Parietal lobe (tissue), 1 donor: ENCODE measurements around the gene DNHD1. TPM values are rescaled to one million over a fixed set of nuclear protein-coding genes. Genes with fewer than 3 reads are reported as not detected.

Experiments used
- total RNA-seq: library from RNA; depleted of rRNA; stranded (reverse); fragments of >200 nt; gene quantifications from one replicate; pipeline ENCODE4 v1.2.3, GENCODE V29; 2014

Gene DNHD1, protein sequence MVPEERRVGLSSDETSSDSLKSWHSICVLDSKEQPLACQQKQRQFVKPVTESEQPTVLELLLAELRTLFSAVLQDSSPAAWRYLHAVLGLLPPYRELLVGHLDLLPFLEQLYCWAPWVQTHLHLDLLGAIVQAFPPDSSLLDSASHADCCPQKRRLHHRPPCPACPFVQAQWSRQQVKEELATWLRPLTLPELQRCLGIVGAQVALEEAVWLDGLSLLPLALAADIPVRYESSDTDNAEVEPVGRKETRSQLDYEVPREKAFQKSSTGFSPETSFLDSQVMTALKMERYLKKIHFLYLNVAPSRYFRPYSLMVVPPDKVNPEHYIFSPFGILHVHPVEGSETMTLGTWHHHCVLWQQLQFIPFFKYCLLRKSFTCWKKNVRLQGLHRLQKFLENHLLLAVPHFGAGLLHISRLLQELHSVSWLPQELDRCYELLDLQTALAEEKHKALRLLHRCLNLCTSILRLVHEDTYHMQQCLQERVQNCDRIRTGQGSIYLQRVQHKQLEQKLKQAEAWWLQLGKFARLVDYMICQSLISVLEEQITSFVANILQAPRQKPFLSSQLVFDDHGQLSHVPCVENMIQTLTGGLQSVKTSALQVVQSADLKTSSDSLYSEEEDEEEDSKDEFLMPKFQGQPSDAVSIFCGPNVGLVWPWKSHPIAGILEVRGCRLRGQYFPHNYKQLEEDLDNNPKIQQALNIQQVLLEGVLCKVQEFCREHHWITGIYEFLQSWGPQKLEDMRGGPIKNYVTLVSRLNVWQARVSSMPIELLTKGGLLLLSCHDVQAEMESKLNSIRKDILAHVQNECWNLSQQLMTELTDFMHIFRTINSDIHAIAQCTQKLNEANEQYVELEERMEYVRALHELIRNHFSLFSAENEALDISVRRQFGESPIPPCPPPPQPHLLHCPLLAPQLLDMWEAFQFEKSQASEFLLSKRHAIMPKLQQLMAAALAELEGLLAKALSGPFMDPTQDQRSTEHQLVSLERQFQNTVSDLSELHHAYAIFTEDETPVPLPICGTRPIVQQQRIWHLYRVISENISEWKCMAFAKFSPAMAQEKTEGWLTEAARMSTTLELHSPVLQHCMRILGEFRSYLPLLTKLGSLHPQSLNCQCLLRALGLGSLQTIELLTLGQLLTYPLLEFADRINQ (N-terminal part only)
- total RNA-seq: 18.5 TPM

GRCh38 chr11:6497069-6497839 lies at the start of gene DNHD1:
Gene DNHD1 (plus strand): TSS chr11:6497280. CDS start chr11:6498216, 936 bp downstream.

GRCh38 chr11:6473451-6474412 lies 23.3 kb upstream of the DNHD1 start, which contains the start of gene TRIM3:
Gene TRIM3 (minus strand): TSS chr11:6473941. CDS start chr11:6465695, 8,246 bp downstream.

DNA sequence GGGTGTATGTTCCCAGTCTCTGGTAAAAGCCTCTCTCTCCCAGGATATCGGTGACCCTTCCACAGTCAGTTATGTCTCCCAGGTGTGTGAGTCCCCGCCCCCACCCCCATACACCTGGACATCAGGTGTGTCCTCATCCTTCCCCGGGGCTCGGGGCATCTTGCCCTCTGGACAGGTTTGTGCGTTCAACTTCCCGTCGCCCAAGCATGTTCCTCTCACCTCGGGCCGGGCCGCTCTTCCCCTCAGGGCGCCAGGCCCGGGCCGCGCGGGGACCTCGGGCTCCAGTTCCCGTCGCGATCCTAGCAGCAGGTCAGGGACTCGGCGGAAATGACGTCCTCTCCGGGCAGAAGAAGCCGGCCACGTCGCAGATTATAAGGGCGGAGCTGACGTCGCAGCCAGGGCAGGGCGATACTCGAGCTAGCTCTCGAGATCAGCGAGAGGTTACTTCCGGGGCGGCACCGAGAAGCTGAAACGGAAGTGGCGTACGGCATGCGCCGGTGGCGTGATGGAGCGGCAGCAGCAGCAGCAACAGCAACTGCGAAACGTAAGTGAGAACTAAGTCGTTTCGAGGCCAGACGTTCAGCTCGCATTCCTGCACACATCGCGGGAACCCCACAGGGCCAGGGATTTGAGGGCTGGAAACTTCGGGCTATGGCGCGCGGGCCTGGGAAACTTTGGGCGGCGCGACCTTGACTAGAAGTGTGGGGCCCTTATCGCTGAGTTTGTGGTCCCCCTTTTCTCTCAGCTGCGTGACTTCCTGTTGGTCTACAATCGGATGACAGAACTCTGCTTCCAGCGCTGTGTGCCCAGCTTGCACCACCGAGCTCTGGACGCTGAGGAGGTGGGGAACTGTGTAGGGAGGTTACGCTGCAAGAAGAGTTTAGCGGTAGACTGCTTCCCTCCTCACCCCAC lies 15.8 kb upstream of the DNHD1 start, which contains the start of the genes ARFIP2 and TIMM10B:
Gene ARFIP2, minus strand, starts transcription at position 320 of the 912 bp plus-strand sequence. CDS start 910 bp downstream, outside the sequence.
Gene TIMM10B, plus strand, starts transcription at position 490 of the 912 bp plus-strand sequence. Its CDS starts 16 bp downstream, at position 506.

DNA sequence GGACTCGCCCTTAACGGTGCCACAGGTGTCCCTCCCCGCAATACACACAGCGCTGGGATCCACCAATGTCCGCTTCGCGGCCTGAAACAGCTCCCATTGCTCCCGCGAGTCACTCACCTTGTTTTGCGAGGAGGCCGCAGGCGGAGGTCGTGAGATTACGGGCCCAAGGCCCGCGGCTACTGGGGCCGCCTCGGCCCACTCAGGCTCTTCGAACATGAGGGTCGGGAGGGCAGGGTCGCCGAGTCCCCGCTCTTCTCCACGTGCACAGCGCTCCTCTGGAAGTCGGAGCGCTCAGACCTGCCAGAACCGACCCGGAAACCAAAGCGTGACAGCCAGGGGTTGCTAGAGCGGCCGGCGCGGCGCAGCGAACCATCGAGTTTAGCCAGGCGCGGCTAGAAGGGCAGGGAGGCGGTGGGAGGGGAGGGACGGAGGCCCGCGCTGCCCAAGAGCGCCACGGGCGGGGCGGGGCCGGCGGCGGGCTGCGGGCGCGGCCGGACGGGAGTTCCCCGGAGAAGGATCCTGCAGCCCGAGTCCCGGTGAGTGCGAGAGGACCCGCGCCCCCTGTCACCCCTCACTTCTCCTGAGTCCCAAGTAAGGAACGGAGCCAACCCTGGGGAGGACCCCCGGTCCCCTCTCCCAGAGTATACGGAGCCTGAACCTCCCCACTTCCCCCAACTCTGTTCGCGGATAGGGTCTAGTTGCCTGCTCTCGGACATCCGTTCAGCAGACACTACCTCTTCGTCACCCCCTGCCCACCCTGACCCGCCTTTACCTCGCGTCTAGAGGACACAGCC lies 106.4 kb downstream of the DNHD1 start, which contains the start of the genes ILK and RRP8:
Gene ILK, plus strand, starts transcription at position 488 of the 794 bp plus-strand sequence. CDS start 498 bp downstream, outside the sequence.
Gene RRP8, minus strand, starts transcription at position 330 of the 794 bp plus-strand sequence. Its CDS starts 114 bp downstream, at position 216.

GRCh38 chr11:6612213-6613041 lies 115.3 kb downstream of the DNHD1 start, which contains the start of gene TAF10:
Gene TAF10 (minus strand): TSS chr11:6612216. CDS start chr11:6612189, 27 bp downstream.

GRCh38 chr11:6619004-6619745 lies 122.1 kb downstream of the DNHD1 start, which contains the start of gene TPP1:
Gene TPP1 (minus strand): TSS chr11:6619422. CDS start chr11:6619400, 22 bp downstream.

Other genes starting within 250 kb of the DNHD1 start
- gene CCKBR, start 237.4 kb upstream of the DNHD1 start, total RNA-seq: 8.1 TPM
- 2.2 TPM for gene CAVIN3, start 176.8 kb upstream of the DNHD1 start, total RNA-seq
- gene SMPD1, start 106.8 kb upstream of the DNHD1 start, total RNA-seq: 9.1 TPM
- gene APBB1, start 78.2 kb upstream of the DNHD1 start, total RNA-seq: 222 TPM
- 9.7 TPM for gene HPX, start 56.3 kb upstream of the DNHD1 start, total RNA-seq
- gene TRIM3, start 23.3 kb upstream of the DNHD1 start, total RNA-seq: 109 TPM
- gene ARFIP2, start 15.9 kb upstream of the DNHD1 start, total RNA-seq: 28.5 TPM
- 39.4 TPM for gene TIMM10B, start 15.8 kb upstream of the DNHD1 start, total RNA-seq
- 25.7 TPM for gene RRP8, start 106.3 kb downstream of the DNHD1 start, total RNA-seq
- 53.5 TPM for gene ILK, start 106.5 kb downstream of the DNHD1 start, total RNA-seq
- 15.7 TPM for gene TAF10, start 114.9 kb downstream of the DNHD1 start, total RNA-seq
- gene TPP1, start 122.1 kb downstream of the DNHD1 start, total RNA-seq: 13.1 TPM
- 99.8 TPM for gene DCHS1, start 158.5 kb downstream of the DNHD1 start, total RNA-seq
- 23.2 TPM for gene MRPL17, start 186.1 kb downstream of the DNHD1 start, total RNA-seq